Left lung (tissue), 10 donors: ENCODE results near the gene PDE3A. TPM values are rescaled to one million over a fixed set of nuclear protein-coding genes. Genes with fewer than 3 reads are reported as not detected.
"Not testable (repeated sequence)": the region's sequence is repeated elsewhere in the genome, so short reads cannot be mapped to it uniquely, and the experiment has no call there.

Experiments
- ATAC-seq: fragments of 200-7000 bp; cut with Tn5 transposase; one replicate; pipeline ENCODE4 v1.9.1; 2020; ENCODE audit warnings: moderate library complexity
- DNase-seq, 4 donors: peaks; one replicate each; pipeline ENCODE4 v3.0.0-alpha.2; 2013 to 2020
- H3K27ac ChIP-seq, 2 donors: fragments of 200-600 bp; sonication (generic) in 1 of 2; one replicate each; pipeline versions ENCODE4 v1.5.0 to v1.8.0; 2020 to 2021
- H3K27me3 ChIP-seq, 2 donors: fragments of 200-600 bp; sonication (generic) in 1 of 2; one replicate each; pipeline versions ENCODE4 v1.5.0 to v1.8.0; 2020 to 2021
- H3K36me3 ChIP-seq, 2 donors: fragments of 200-600 bp; sonication (generic) in 1 of 2; one replicate each; pipeline versions ENCODE4 v1.5.0 to v1.8.0; 2020 to 2021
- H3K4me1 ChIP-seq, 2 donors: fragments of 200-600 bp; one replicate each; pipeline ENCODE4 v1.8.0; 2021
- H3K4me3 ChIP-seq, 2 donors: fragments of 200-600 bp; sonication (generic) in 1 of 2; one replicate each; pipeline versions ENCODE4 v1.5.0 to v1.8.0; 2020 to 2021; ENCODE audit warnings: mild to moderate bottlenecking in 1 of 2
- H3K9me3 ChIP-seq, 2 donors: fragments of 200-600 bp; sonication (generic) in 1 of 2; one replicate each; pipeline versions ENCODE4 v1.5.0 to v1.8.0; 2020 to 2021
- intact Hi-C, 2 donors: fragments of 100-400 bp; cut with DNase I; formaldehyde crosslinking; loops; one replicate each; pipeline versions ENCODE4 v1.11.2 to v1.14.2; 2022
- polyA plus RNA-seq, 6 donors: library from polyadenylated mRNA; unstranded; fragments of 120-200 nt; gene quantifications; one replicate each; pipeline ENCODE4 v1.2.1, GENCODE V29; 2013; ENCODE audit not compliant: insufficient read length in 6 of 6
- total RNA-seq, 2 donors: library from RNA; stranded (reverse); fragmentation: NEBNext Ultra II Directional; extraction: Animal tissue kit (Norgen Biotek cat#: 25700); gene quantifications; one replicate each; pipeline ENCODE4 v1.2.1, GENCODE V29; 2021
- TF ChIP-seq, protein P1 (sequence below), 2 donors: fragments of 200-600 bp; sonication (generic) in 1 of 2; IDR thresholded peaks; one replicate each; pipeline versions ENCODE4 v1.5.0 to v1.8.0; 2021; ENCODE audit warnings: antibody characterized with exemption in 2 of 2
- donor health status: DM: no; HTN: yes; CAD: no.
- donor health status: DM: no; HTN: no; CAD: no.

The PDE3A gene
- total and polyA plus RNA-seq, 8 donors, result 5.1 to 9.3 (median 7.8) TPM

DNA sequence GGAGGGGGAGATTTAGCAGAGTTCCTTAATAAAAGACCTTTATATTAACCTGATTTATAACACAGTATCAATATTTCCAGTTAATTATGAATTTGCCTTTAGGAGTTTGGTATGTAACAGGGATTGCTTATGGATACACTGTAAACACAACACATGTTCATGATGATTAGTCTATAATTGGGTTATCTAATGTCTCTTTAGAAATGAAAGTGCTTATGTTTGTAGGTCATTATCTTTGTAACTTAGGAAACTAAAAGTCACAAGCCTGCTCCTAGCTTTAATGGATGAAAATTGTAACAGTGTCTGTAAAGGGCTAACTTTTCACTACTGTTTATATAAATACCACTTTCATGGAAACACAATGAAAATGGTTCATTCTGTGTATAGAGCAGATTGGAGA lies 9.4 kb downstream of the PDE3A start:
- Histone ChIP-seq H3K4me3 (no peak overlapping the region), H3K27me3 (peaks cover 2 to 12% of the 10 kb centered on the region in 2 donors), H3K4me1 (no peaks in the 10 kb centered on the region), H3K9me3 (no peaks in the 10 kb centered on the region), H3K36me3 (no peaks in the 10 kb centered on the region), H3K27ac (no peak overlapping the region)
- TF ChIP-seq, protein P1, sequence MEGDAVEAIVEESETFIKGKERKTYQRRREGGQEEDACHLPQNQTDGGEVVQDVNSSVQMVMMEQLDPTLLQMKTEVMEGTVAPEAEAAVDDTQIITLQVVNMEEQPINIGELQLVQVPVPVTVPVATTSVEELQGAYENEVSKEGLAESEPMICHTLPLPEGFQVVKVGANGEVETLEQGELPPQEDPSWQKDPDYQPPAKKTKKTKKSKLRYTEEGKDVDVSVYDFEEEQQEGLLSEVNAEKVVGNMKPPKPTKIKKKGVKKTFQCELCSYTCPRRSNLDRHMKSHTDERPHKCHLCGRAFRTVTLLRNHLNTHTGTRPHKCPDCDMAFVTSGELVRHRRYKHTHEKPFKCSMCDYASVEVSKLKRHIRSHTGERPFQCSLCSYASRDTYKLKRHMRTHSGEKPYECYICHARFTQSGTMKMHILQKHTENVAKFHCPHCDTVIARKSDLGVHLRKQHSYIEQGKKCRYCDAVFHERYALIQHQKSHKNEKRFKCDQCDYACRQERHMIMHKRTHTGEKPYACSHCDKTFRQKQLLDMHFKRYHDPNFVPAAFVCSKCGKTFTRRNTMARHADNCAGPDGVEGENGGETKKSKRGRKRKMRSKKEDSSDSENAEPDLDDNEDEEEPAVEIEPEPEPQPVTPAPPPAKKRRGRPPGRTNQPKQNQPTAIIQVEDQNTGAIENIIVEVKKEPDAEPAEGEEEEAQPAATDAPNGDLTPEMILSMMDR (IDR thresholded peaks at IDR 0.05), result no peak
- no peak for DNase-seq
- ATAC-seq, result no peak
- intact Hi-C loops, result no loop called here

DNA sequence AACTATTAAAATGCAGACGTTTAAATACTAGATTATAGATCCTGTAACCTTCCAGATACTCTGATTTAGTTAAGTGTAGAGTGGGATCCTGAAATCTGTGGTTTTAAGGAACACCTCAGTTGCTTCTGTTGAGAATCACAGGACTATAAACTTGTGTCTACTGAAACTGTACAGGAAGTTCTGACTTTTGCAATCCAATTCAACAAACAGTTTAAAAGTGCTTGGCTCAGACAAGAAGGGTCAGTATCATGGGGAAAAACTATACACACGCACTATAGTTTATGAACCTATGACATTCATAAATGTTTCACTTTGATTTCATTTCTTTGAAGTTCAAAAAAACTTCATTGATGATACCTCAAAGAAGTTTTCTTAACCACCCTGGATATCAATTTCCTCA lies 13.8 kb downstream of the PDE3A start:
- no peak overlapping the region for H3K27ac ChIP-seq
- intact Hi-C loops, result no loop called here
- ATAC-seq (no peak), DNase-seq (no peak)
- no peak overlapping the region for H3K4me3 ChIP-seq
- no peaks in the 10 kb centered on the region for H3K27me3 ChIP-seq
- TF ChIP-seq, protein P1 (IDR thresholded peaks at IDR 0.05), result no peak
- no peaks in the 10 kb centered on the region for H3K9me3 ChIP-seq
- no peaks in the 10 kb centered on the region for H3K36me3 ChIP-seq
- H3K4me1 ChIP-seq, result no peaks in the 10 kb centered on the region

DNA sequence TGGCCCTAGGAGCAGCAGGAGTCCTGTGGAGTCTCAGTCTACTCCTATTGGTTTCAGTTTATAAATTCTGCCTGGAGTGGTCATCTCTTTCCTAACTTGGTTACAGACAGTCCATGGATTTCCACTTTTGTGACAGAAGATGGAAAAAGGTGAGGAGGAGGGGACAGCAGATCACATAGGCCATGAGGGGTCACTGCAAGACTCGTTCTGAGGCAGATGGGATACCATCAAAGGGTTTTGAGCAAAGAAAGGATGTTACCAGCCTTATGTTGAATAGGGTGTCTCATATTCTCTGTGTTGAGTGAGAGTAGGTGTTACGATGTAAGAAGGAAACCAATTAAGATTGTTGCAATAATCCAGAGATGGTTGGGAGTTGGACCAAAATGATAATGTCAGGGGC lies 15.3 kb downstream of the PDE3A start:
- Histone ChIP-seq H3K27ac (no peak overlapping the region), H3K36me3 (no peaks in the 10 kb centered on the region), H3K27me3 (no peaks in the 10 kb centered on the region), H3K4me1 (no peaks in the 10 kb centered on the region), H3K9me3 (no peaks in the 10 kb centered on the region), H3K4me3 (no peak overlapping the region)
- TF ChIP-seq, protein P1 (IDR thresholded peaks at IDR 0.05), result no peak
- intact Hi-C loops, result no loop called here
- DNase-seq, result no peak
- ATAC-seq, result no peak

DNA sequence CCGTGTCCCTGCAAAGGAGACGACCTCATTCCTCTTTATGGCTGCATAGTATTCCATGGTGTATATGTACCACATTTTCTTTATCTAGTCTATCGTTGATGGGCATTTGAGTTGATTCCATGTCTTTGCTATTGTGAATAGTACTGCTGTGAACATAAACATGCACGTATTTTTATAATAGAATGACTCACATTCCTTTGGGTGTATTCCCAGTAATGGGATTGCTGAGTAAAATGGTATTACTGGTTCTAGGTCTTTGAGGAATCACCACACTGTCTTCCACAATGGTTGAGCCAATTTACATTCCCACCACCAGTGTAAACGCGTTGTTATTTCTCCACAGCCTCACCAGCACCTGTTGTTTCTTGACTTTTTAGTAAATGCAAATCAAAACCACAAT lies 16.5 kb downstream of the PDE3A start:
- DNase-seq, intact Hi-C loops, ATAC-seq, H3K9me3 ChIP-seq, H3K27me3 ChIP-seq, H3K27ac ChIP-seq, H3K4me3 ChIP-seq, H3K36me3 ChIP-seq, H3K4me1 ChIP-seq: not testable (repeated sequence)

GRCh38 chr12:20390846-20391245 lies 22.5 kb downstream of the PDE3A start:
- Histone ChIP-seq H3K4me3 (no peak overlapping the region), H3K27ac (no peak overlapping the region), H3K4me1 (no peaks in the 10 kb centered on the region), H3K36me3 (no peaks in the 10 kb centered on the region), H3K9me3 (no peaks in the 10 kb centered on the region), H3K27me3 (no peaks in the 10 kb centered on the region)
- intact Hi-C loops, result no loop called here
- TF ChIP-seq, protein P1 (IDR thresholded peaks at IDR 0.05), result no peak
- DNase-seq (no peak), ATAC-seq (no peak)

DNA sequence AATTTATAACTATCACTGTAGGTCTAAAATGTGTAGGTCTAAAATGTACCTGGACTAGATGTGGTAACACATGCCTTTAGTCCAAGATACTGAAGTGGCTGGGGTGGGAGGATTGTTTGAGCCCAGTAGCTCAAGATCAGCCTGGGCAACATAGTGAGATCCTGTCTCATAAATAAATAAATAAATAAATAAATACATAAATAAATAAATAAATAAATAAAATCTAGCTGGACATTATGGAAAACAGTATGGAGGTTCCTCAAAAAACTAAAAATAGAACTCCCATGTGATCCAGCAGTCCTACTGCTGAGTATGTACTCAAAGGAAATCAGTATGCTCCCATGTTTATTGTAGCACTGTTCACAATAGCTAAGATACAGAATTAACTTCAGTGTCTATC lies 24.0 kb downstream of the PDE3A start:
- H3K4me3 ChIP-seq, result no peak overlapping the region
- no peaks in the 10 kb centered on the region for H3K4me1 ChIP-seq
- H3K36me3 ChIP-seq, result no peaks in the 10 kb centered on the region
- no peaks in the 10 kb centered on the region for H3K9me3 ChIP-seq
- no peak for DNase-seq
- TF ChIP-seq, protein P1 (IDR thresholded peaks at IDR 0.05), result no peak
- no peak for ATAC-seq
- H3K27ac ChIP-seq, result no peak overlapping the region
- intact Hi-C loops, result no loop called here
- no peaks in the 10 kb centered on the region for H3K27me3 ChIP-seq
